GM19438 (cell line): ENCODE results near the gene BRWD1.

Experiments
- ATAC-seq: cut with Tn5 transposase; IDR thresholded peaks from one replicate; pipeline ENCODE4 v1.9.1; 2021; ENCODE audit warnings: low read depth; ENCODE audit not compliant: unreplicated experiment

Gene BRWD1

DNA sequence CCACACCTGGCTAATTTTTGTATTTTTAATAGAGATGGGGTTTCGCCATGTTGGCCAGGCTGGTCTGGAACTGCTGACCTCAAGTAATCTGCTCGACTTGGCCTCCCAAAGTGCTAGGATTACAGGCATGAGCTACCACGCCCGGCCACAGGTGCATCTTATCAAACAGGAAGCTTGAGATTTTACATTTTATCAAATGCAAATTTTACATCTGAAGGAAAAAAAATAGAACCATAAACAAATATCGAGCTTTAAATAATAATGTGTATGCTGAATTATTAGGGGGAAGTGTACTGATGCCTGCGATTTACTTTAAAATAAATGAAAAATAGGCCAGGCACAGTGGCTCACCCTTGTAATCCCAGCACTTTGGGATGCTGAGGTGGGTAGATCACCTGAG is 16.6 kb upstream of the BRWD1 start:
- ATAC-seq: no peak

DNA sequence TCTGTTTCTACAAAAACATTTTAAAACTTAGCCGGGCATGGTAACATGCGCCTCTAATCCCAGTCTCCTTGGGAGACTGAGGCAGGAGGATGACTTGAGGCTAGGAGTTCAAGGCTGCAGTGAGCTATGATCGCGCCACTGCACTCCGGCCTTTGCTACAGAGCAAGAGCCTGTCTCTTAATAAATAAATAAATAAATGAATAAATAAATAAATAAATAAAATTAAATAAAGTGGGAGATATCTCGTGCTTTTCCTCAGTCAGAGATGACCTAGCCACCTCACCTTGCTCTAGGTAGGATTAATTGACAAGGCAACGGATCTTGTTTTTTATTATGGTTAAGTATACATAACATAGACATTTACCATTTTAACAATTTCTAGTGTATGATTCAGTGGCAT is 14.3 kb upstream of the BRWD1 start:
- no peak for ATAC-seq

DNA sequence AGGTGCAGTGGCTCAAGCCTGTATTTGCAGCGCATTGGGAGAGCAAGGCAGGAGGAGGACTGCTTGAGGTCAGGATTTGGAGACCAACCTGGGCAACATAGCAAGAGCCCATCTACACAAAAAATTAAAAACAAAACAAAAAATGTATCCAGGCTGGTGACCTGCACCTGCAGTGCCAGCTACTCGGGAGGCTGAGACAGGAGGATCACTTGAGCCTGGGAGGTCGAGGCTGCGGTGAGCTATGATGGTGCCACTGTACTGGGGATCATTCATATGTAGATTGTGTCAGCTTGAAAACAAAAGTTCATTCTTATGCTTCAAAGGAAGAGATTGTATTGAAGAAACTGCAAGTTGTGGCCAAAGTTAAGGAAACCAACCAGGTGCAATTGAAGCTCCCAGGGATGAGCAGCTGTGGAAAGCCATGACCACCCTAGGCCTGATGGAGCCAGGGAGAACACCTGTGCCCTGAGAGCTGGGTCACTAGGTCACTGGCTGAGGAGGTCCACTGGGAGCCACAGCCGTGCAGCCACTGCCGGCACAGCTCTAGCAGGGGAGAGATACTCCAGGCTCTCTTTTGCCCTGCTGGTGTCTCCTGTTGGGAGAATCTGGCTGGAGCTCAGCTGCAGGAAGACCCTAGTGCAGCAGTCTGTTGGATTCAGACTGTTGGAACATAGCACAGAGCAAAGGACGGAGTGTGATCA is 13.3 kb upstream of the BRWD1 start:
- no peak for ATAC-seq

DNA sequence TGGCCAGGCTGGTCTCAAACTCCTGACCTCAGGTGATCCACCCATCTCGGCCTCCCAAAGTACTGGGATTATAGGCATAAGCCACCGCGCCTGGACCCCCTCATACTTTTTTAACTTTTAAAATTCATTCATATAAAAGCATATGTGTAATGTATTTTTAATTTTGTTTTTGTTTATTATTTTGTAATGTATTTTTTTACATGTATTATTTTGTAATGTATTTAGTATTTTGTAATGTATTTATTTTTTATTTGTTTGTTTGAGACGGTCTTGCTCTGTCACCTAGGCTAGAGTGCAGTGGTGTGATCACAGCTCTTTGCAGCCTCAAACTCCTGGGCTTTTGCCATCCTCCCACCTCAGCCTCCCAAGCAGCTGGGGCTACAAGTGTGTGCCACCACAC is 12.0 kb upstream of the BRWD1 start:
- no peak for ATAC-seq

DNA sequence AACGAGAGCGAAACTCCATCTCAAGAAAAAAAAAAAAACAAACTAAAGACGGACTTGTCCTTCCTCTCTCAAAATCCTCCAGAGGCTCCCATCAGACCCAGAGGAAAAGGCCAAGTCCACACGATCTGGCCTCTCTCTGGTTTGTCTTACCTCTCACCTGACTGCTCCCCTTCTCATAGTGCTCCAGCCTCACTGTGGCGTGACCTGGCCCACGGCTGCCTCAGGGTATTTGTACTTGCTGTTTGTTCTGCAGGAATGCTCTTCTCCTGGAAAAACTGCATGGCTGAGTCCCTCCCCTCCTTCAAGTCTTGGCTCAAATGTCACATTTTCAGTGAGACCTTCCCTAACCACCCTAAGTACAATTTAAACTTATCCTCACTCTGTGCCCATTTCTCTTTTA is 8.0 kb upstream of the BRWD1 start:
- ATAC-seq: no peak

DNA sequence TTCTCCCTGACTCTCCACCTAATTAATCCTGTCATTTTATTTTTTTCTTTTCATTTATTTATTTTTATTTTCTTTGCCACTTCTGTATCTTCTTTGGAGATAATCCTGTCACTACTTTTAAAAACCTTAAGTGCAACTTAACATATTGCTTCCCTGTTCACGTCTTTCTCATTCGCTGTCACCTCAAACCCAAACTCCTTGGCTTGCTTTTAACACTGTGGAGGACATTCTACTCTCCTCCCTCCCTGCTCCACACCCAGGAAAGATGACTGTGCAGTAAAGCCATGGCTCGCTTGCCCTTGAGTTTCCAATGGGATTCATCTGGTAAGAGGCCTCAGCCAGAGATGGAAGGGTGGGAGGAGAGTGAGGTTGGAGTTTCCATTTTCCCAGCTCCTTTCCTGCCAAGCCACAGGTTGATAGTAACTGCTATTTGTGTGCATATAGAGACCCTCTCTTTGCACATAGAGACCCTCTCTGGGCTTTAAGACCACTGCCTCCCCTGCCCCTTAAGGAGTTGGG is 6.4 kb upstream of the BRWD1 start:
- no peak for ATAC-seq

DNA sequence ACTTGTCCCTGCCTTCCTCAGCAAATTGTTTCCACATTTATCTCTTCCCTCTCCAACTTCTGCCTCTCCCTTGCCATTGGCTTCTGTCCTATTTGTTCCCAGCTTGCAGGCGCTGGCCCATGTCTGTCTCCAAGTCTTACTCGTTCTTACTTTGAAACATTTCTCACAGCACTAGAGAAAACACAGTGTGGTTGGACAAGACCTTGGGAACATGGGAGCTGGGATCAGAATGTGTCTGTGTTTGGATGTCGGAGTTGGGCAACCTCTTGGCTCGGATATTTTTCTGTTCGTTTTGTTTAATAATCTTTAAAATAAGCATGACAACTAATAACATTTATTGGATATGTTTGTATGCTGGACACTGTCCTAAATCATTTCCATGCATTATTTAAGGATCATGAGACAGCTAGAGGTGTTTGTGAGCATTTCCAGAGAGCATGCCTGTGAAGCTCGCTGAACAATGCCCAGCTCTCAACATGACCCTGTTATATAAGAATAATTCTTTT is 5.9 kb upstream of the BRWD1 start:
- ATAC-seq: no peak

DNA sequence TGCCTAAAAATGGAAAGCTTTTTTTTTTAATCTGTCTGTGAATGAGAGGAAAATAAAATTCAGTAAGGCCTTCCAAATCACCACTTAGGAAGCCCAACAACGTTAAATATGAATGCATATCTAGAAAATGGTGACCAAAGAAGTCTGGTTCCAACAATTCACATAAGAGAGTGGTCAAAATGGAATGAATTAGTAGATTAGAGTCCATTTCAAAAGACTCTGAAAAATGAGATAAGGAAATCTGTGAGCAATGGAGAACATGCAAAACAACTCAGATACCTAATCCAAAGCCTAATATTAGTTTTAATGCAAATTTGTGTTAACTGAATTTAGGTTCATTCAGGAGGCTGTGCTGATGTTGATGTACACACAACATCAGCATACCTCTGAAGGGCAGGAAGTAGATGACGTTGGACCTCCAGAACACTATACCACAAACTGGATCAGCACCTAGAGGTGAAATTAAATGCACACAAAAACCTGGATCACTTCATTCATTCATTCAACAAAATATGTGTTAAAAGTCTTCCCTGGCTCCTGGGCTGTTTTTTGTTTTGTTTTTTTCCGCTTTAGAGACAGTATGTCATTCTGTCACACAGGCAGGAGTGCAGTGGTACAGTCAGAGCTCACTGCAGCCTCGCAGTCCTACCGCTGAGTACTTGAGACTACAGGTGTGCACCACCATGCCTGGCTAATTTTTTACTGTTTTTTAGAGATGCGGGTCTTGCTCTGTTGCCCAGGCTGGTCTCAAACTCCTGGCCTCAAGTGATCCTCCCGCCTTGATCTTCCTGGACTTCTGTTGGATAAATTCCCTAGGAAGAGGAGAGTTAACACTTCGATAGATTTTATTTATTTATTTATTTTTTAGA is 4.9 kb upstream of the BRWD1 start:
- no peak for ATAC-seq

DNA sequence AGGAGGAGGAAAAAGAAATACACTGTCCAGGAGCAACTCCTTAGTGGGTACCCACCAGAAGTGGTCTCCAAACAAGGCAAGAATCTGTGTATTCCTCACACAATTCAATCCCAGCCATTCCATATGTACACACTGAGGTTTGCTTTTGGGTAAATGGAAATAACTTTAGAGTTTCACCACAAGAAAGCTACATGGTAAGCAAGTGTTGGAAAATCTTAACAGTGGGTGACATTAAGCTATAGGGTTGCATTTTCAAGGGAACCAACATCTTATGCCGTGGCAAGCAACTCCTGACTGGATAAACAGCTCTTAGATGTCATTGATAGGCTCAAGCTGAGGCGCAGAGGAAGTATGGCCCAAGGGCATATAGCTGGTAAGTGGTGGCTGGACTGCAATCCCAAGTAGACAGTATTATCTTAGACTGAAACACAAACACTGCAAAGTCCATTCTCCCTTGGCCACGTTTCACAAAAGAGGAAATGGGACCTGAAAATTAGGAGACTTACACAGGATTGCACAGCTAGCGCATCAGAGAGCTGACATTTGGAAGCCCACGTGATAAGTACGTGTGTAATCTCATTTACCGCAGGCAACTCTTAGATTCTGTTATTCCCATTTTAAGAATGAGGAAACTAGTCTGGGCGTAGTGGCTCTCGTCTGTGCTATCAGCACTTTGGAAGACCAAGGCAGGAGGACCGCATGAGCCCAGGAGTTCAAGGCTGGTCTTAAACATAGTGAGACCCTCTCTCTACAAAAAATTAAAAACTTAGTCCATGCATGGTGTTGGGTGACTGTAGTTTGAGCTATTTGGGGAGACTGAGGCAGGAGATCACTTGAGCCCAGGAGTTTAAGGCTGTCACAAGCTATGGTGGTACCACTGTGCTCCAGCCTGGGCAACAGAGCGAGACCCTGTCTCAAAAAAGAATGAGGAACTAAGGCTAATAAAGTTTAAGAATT is 4.0 kb upstream of the BRWD1 start:
- no peak for ATAC-seq

DNA sequence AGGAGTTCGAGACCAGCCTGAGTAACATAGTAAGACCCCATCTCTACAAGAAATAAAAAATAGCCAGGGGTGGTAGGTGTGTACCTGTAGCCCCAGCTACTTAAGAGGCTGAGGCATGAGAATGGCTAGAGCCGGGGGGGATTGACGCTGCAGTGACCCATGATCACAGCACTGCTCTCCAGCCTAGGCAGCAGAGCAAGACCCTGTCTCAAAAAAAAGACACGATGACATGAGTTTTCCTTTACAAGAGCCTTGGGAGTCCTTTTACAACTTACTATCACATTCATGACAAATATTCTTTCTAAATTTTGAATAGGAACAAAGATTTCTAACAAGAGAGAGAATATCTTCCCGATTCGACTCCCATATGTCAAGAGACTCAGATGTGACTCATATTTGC is 3.3 kb upstream of the BRWD1 start:
- no peak for ATAC-seq

DNA sequence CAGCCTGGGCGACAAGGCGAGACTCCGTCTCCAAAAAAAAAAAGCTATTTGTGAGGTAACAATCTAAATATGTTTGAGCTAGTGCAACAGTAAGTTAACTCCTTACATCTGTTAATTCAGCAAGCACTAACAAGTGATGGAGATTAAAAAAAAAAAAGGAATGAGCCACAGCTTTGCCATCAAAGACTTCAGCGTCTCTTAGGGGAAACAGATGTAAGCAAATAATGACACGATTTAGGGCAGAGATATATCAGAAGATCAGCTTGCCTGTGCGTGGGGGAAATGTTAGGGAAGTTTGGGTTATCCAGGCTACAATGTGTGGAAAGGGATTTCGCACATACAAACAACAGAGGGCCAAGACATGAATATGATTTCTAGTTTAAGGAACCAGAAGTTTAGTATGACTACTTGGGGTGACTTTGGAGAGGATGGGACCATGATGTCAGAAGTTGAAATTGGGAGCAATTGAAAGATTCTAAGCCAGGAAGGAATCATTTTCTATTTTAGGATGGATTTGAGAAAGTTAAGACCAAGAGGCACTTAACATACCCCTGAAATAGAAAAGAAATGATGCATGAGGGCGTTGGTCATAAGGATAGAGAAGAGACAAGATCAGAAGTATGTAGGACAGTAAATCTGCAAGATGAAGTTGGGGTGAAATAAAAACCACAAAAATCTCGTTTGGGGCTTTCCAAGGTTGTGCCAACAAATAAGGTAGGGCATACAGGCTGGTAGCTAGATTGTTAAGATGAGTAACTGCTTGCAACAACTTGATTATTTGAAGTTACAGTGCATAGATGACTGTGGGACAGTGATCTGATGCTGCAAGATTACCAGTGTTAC is 2.4 kb upstream of the BRWD1 start:
- ATAC-seq: no peak

DNA sequence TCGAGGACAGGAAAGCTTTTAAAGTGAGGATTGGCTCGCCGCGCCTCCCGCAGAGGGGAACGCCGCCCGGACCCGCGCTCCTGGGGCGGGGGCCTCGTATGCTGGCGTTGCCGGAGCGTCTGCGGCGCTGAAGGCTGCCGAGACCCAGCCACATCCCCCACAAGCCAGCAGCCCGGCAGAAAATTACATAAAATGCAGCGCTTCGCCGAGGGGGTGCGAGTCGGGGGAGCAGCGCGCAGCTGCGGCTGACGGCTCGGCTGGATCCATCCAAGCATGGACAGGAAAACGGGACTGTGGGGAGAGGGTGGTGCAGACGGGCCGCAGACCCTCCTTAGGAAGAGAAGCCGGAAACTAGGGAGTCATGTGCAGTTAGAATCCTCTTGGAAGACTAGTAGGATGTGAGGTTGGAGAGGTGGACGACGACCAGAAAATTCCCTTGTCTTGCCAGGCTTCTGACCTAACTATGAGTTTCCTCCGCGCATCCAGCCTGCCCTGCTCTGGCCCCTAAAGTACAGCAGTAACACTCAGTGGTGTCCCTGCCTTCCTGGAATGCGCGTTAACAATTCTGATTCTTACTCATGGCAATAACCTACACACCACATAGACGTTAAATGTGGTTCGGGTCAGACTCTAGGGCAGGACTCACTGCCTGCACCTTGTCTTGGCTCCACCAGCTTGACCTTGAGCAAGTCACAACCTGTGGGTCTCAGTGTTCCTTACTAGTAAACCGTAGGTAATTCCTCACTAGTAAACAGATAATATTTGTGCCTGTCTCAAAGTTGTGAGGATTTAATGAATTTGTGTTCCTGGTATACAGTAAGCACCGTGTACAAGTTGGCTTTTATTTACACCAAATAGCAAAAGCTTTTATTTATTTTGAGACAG is 953 bp upstream of the BRWD1 start:
- ATAC-seq: peak; percentile 11

DNA sequence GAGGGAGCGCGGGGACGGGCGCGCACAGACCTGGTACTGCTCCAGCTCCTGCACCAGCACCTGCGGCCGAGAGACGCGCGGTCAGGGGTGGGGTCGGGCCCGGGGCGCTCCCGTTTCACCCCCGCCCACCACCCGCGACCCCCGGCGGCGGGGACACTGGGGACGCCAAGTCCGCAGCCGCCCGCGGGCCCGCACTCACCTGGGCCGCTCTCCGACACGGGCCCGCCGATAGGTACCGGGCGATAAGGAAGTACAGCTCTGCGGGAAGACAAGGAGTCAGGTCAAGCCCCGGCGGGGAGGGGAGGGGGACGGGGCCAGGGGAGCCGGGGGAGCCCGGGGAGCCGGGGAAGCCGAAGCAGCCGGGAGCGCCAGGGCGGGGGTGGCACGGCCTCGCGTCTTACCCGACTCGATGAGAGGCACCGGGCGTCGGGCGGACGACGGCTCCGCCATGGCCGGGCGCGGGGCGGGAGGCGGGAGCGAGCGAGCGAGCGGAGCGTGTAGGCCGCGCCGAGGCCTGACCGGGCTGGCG is 326 bp downstream of the BRWD1 start:
- ATAC-seq: peak; percentile 15

DNA sequence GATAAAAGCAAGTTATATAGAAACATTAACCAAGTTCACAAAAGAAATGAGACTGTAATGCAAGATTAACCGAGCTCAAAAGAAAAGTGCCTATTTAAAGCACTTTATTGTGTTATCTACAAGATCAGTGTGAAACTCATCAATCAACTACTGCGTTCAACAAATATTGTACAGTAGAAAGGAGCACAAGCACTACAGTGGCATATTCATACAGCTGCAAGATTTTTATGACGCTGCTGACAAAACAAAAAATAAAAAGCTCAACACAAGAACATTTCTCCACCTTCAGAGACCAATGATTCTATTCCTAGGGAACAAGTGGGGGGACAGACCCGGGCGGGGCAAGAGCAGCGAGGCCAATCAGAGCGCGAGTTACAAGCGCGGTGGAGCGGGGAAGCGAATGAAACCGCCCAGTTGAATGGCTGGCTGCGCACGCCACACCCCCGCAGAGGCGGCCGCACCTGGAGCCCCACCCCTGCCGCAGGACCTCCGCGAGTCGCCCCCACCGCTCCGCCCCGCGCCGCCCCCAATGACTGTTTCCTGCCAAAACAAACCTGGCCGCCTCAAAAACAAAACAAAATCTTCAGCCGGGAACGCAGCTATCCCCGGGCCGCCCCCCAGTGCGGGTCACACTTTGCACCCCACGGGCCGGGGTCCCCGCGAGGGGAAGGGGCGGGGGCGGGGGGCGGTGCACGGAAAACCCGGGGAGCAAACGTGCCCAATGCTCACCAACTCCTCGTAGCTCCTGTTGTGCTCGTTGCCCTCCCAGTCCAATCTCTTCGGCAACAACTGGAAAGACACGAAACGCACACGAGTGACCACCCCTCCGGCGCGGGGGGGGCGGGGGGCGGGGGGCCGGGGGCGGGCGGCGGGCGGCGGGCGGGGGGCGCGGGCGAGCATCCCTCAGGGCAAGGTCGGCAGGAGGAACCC is 1.1 kb downstream of the BRWD1 start:
- peak; percentile 56 for ATAC-seq

DNA sequence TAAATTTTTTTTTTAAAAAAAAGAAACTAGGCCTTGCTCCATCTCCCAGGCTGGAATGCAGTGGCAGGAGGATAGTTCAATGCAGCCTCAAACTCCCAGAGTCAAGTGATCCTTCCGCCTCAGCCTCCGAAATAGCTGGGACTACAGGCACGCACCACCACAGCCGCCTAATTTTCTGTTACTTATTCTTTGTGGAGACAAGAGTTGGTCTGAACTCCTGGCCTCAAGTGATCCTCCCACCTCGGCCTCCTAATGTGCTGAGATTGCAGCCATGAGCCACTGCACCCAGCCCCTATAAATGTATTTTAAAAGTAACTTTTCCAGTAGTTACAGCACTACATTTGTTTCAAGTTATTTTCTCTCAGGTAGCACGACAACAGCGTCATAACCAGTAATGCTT is 2.3 kb downstream of the BRWD1 start:
- no peak for ATAC-seq

DNA sequence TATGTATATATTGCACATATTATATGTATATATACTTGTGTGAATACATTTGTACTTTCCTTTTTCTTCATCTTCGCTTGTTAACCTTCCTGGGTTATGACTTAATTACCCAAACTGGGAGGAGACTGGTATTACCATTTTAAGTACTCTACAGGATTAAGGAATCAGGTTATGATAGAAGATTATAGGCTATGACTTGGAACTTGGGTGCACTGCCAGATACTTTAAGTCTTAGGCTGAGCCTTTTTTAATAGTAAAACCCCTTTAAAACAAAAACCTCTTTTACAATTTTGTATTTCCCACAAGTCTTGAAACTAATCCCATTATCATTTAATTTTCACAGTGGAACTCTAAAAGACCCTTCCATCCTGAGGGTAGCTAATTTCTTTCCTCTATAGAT is 6.0 kb downstream of the BRWD1 start:
- no peak for ATAC-seq

DNA sequence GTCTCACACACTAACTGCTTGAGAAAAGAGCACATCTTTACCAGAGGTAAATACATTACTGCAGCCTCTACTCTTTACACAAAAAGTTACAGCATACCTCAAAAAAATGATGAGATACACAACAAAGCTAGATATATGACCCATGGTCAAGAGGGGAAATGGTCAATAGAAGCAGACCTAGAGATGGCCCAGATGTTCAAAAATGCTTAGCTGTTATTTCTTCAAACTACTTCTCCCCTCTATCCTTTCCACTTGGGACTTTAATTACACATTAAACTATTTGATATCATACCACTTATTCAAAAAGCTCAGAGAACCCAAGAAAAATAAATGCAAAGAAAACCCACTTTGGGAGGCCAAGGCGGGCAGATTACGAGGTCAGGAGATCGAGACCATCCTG is 12.8 kb downstream of the BRWD1 start:
- no peak for ATAC-seq
